Activated CD4-positive, alpha-beta T cell treated with anti-CD3 and anti-CD28 coated beads, Interleukin-2, amount 50 U/mL, for 48 hours (primary cell): Measurements from ENCODE around the gene AFF1.
"Not testable (repeated sequence)": the region's sequence is repeated elsewhere in the genome, so short reads cannot be mapped to it uniquely, and the experiment has no call there.

ENCODE experiments used
- DNase-seq, 2 experiments: peaks; one replicate each; pipeline ENCODE4 v3.0.0-alpha.2; 2020

Gene AFF1

GRCh38 chr4:87067124-87067885, 132.5 kb downstream of the AFF1 start:
- no peak for DNase-seq

- no peak for DNase-seq
Measured at GRCh38 chr4:87068583-87069021, 133.8 kb downstream of the AFF1 start.

- DNase-seq: no peak
Measured at GRCh38 chr4:87069037-87069742, 134.4 kb downstream of the AFF1 start.

GRCh38 chr4:87071401-87071800, 136.6 kb downstream of the AFF1 start:
- no peak for DNase-seq

GRCh38 chr4:87072545-87072944, 137.7 kb downstream of the AFF1 start:
- DNase-seq: not testable (repeated sequence)

- DNase-seq: peak; percentile 71 to 81
Measured at GRCh38 chr4:87073199-87074120, 138.6 kb downstream of the AFF1 start.

- DNase-seq: no peak
Measured at GRCh38 chr4:87074121-87074488, 139.3 kb downstream of the AFF1 start.

GRCh38 chr4:87075876-87076275, 141.1 kb downstream of the AFF1 start:
- DNase-seq: no peak

GRCh38 chr4:87076690-87077358, 142.0 kb downstream of the AFF1 start:
- no peak for DNase-seq

GRCh38 chr4:87077914-87078585, 143.2 kb downstream of the AFF1 start:
- DNase-seq: no peak

- no peak for DNase-seq
Measured at GRCh38 chr4:87078987-87079486, 144.2 kb downstream of the AFF1 start.

GRCh38 chr4:87079967-87080366, 145.2 kb downstream of the AFF1 start:
- DNase-seq: no peak

GRCh38 chr4:87080462-87080861, 145.7 kb downstream of the AFF1 start:
- no peak for DNase-seq

GRCh38 chr4:87081826-87082225, 147.0 kb downstream of the AFF1 start:
- DNase-seq: no peak

- not testable (repeated sequence) for DNase-seq
Measured at GRCh38 chr4:87085732-87086131, 150.9 kb downstream of the AFF1 start.

- DNase-seq: no peak
Measured at GRCh38 chr4:87086143-87086805, 151.5 kb downstream of the AFF1 start.

GRCh38 chr4:87087015-87087414, 152.2 kb downstream of the AFF1 start:
- DNase-seq: no peak

GRCh38 chr4:87087420-87087819, 152.6 kb downstream of the AFF1 start:
- no peak for DNase-seq

- no peak for DNase-seq
Measured at GRCh38 chr4:87088186-87088585, 153.4 kb downstream of the AFF1 start.

GRCh38 chr4:87089368-87089767, 154.6 kb downstream of the AFF1 start:
- DNase-seq: no peak

GRCh38 chr4:87090305-87090704, 155.5 kb downstream of the AFF1 start:
- DNase-seq: no peak
